H9 (cell line): Measurements from ENCODE around the gene ZG16. TPM values are rescaled to one million over a fixed set of nuclear protein-coding genes. Genes with fewer than 3 reads are reported as not detected.
A peak's percentile ranks its signal among the peaks of the same experiment; 100 is the strongest.

ENCODE experiments used
- DNase-seq: peaks from one replicate; pipeline ENCODE4 v3.0.0-alpha.2; 2017
- H2AFZ ChIP-seq: one replicate; pipeline ENCODE4 v1.6.1; 2013; ENCODE audit warnings: mild to moderate bottlenecking, low read length, control low read depth, moderate library complexity
- H2AK5ac ChIP-seq: 2 replicates; pipeline ENCODE4 v1.6.1; 2013; ENCODE audit warnings: low read length, control low read depth, mixed read lengths; ENCODE audit not compliant: insufficient read length
- H2BK120ac ChIP-seq: one replicate; pipeline ENCODE4 v1.6.1; 2013; ENCODE audit warnings: low read depth, mild to moderate bottlenecking, low read length, control low read depth, inconsistent platforms; ENCODE audit not compliant: poor library complexity, severe bottlenecking
- H2BK12ac ChIP-seq: 2 replicates; pipeline ENCODE4 v1.6.1; 2013; ENCODE audit warnings: low read length, control low read depth, mixed read lengths, low read depth; ENCODE audit not compliant: insufficient read length
- H2BK15ac ChIP-seq: 2 replicates; pipeline ENCODE4 v1.6.1; 2013; ENCODE audit warnings: low read depth, low read length, control low read depth
- H2BK20ac ChIP-seq: one replicate; pipeline ENCODE4 v1.6.1; 2013; ENCODE audit warnings: low read depth, mild to moderate bottlenecking, low read length, control low read depth, inconsistent platforms; ENCODE audit not compliant: poor library complexity, severe bottlenecking
- H2BK5ac ChIP-seq: 2 replicates; pipeline ENCODE4 v1.6.1; 2013; ENCODE audit warnings: low read length, control low read depth, mixed read lengths; ENCODE audit not compliant: insufficient read length
- H3K14ac ChIP-seq: 2 replicates; pipeline ENCODE4 v1.6.1; 2013; ENCODE audit warnings: low read length, control low read depth; ENCODE audit not compliant: insufficient read depth
- H3K18ac ChIP-seq: 2 replicates; pipeline ENCODE4 v1.6.1; 2013; ENCODE audit warnings: low read depth, mild to moderate bottlenecking, mixed read lengths, low read length, control low read depth; ENCODE audit not compliant: insufficient read length
- H3K23ac ChIP-seq: 2 replicates; pipeline ENCODE4 v1.6.1; 2013; ENCODE audit warnings: low read length, control low read depth, mixed read lengths, low read depth; ENCODE audit not compliant: insufficient read length
- H3K23me2 ChIP-seq: 2 replicates; pipeline ENCODE4 v1.6.1; 2013; ENCODE audit warnings: low read depth, mild to moderate bottlenecking, mixed read lengths, low read length, control low read depth; ENCODE audit not compliant: insufficient read length, poor library complexity, severe bottlenecking
- H3K27ac ChIP-seq: 2 replicates; pipeline ENCODE4 v1.5.1; 2013; ENCODE audit warnings: low read length, control low read depth, mixed read lengths, low read depth; ENCODE audit not compliant: insufficient read length
- H3K27me3 ChIP-seq: 2 replicates; pipeline ENCODE4 v1.6.1; 2013; ENCODE audit warnings: low read length, control low read depth, inconsistent platforms; ENCODE audit not compliant: insufficient read depth
- H3K4ac ChIP-seq: 2 replicates; pipeline ENCODE4 v1.6.1; 2013; ENCODE audit warnings: low read depth, mild to moderate bottlenecking, control low read depth, inconsistent platforms, low read length, moderate library complexity
- H3K4me1 ChIP-seq: 2 replicates; pipeline ENCODE4 v1.6.1; 2013; ENCODE audit warnings: low read length, control low read depth, inconsistent platforms; ENCODE audit not compliant: insufficient read depth
- H3K4me2 ChIP-seq: 2 replicates; pipeline ENCODE4 v1.6.1; 2013; ENCODE audit warnings: low read length, control low read depth, mixed read lengths; ENCODE audit not compliant: insufficient read length, insufficient read depth
- H3K56ac ChIP-seq: 2 replicates; pipeline ENCODE4 v1.6.1; 2013; ENCODE audit warnings: low read depth, mild to moderate bottlenecking, mixed read lengths, low read length, control low read depth; ENCODE audit not compliant: insufficient read length
- H3K79me1 ChIP-seq: 2 replicates; pipeline ENCODE4 v1.6.1; 2013; ENCODE audit warnings: low read depth, mild to moderate bottlenecking, moderate library complexity, low read length, control low read depth, inconsistent platforms; ENCODE audit not compliant: insufficient read depth, poor library complexity, severe bottlenecking
- H3K79me2 ChIP-seq: 2 replicates; pipeline ENCODE4 v1.6.1; 2013; ENCODE audit warnings: low read length, control low read depth, inconsistent platforms; ENCODE audit not compliant: insufficient read depth
- H3K9ac ChIP-seq: 2 replicates; pipeline ENCODE4 v1.6.1; 2013; ENCODE audit warnings: low read length, control low read depth, mixed read lengths; ENCODE audit not compliant: insufficient read length; ENCODE audit errors: extremely low read depth
- H3K9me3 ChIP-seq: one replicate; pipeline ENCODE4 v1.6.1; 2013; ENCODE audit warnings: low read depth, low read length, inconsistent platforms; ENCODE audit not compliant: control insufficient read depth
- H3T11ph ChIP-seq: one replicate; pipeline ENCODE4 v1.6.1; 2013; ENCODE audit warnings: mild to moderate bottlenecking, low read length, control low read depth, inconsistent platforms
- H4K20me1 ChIP-seq: one replicate; pipeline ENCODE4 v1.6.1; 2013; ENCODE audit not compliant: control insufficient read depth, insufficient read length, insufficient read depth
- H4K5ac ChIP-seq: 2 replicates; pipeline ENCODE4 v1.6.1; 2013; ENCODE audit warnings: low read depth, mild to moderate bottlenecking, mixed read lengths, low read length, control low read depth; ENCODE audit not compliant: insufficient read length
- H4K8ac ChIP-seq: replicated peaks from 2 replicates; pipeline ENCODE4 v1.6.1; 2013; ENCODE audit warnings: low read length, control low read depth, mixed read lengths, low read depth; ENCODE audit not compliant: insufficient read length
- H4K91ac ChIP-seq: 2 replicates; pipeline ENCODE4 v1.6.1; 2013; ENCODE audit warnings: low read depth, mild to moderate bottlenecking, moderate library complexity, mixed read lengths, low read length, control low read depth; ENCODE audit not compliant: insufficient read length
- H3K27ac Mint-ChIP-seq, 3 experiments: 2 replicates in 2 of 3; 3 replicates in 1 of 3; pipeline ENCODE4 v1.8.0; 2020 to 2021; ENCODE audit warnings: mixed read lengths in 3 of 3, mild to moderate bottlenecking in 1 of 3, moderate library complexity in 1 of 3
- H3K27me3 Mint-ChIP-seq: 2 replicates; pipeline ENCODE4 v1.8.0; 2021; ENCODE audit warnings: low read depth, mild to moderate bottlenecking, moderate library complexity, mixed read lengths
- H3K36me3 Mint-ChIP-seq, 3 experiments: 2 replicates in 2 of 3; 3 replicates in 1 of 3; pipeline ENCODE4 v1.8.0; 2020 to 2021; ENCODE audit warnings: low read depth in 3 of 3, mixed read lengths in 3 of 3; ENCODE audit not compliant: insufficient read depth in 1 of 3
- H3K4me1 Mint-ChIP-seq, 2 experiments: 2 replicates each; pipeline ENCODE4 v1.8.0; 2020; ENCODE audit warnings: mixed read lengths in 2 of 2
- H3K4me3 Mint-ChIP-seq, 2 experiments: 2 replicates in 1 of 2; 3 replicates in 1 of 2; pipeline ENCODE4 v1.8.0; 2020 to 2021; ENCODE audit warnings: mild to moderate bottlenecking in 2 of 2, mixed read lengths in 2 of 2, moderate library complexity in 1 of 2
- H3K9me3 Mint-ChIP-seq, 2 experiments: 2 replicates in 1 of 2; 3 replicates in 1 of 2; pipeline ENCODE4 v1.8.0; 2020; ENCODE audit warnings: mild to moderate bottlenecking in 2 of 2, mixed read lengths in 2 of 2, moderate library complexity in 1 of 2
- WGBS: extraction: QIAGEN DNeasy Blood & Tissue Kit; methylation state at CpG from one replicate; pipeline ENCODE4 v1.1.7; 2013; ENCODE audit warnings: missing lambda C conversion rate, low lambda C conversion rate, mixed read lengths; ENCODE audit not compliant: insufficient read length; ENCODE audit errors: extremely low coverage; 5-methylcytosine and 5-hydroxymethylcytosine counted together
- total RNA-seq: library from RNA; stranded (reverse); gene quantifications from 2 replicates; pipeline ENCODE4 v1.2.1, GENCODE V29; 2021
- TF ChIP-seq, protein P1 (sequence below): fragments of 200-600 bp; sonication (generic); conservative IDR thresholded peaks from 3 replicates; pipeline ENCODE4 v1.8.0; 2021; ENCODE audit warnings: antibody characterized with exemption, mild to moderate bottlenecking

The ZG16 gene
- total RNA-seq, 1 experiment from 2014 or later, result not detected

DNA sequence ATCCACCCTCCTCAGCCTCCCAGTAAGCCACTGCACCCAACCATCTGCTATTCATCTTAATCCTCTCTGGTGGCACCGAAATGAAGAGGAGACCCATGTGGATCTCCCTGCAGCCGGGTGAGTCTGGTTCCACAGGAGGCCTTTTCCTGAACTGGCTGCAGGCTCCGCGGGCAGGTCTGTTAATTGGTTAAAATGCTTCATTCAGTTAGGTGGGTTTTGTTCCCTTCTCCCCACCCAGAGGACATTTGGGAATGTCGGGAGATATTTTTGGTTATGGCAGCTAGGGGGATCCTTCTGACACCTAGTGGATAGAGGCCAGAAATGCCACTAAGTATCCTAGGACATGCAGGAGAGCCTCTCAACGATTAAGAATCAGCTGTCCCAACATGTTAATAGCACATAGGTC, 48.9 kb upstream of the ZG16 start:
- no peak overlapping the region for H3T11ph ChIP-seq
- H3K27me3 ChIP-seq, result no peaks in the 10 kb centered on the region
- peaks cover 8% of the 10 kb centered on the region for H3K79me1 ChIP-seq
- WGBS, result no CpG with 5 or more reads among the region's 6 CpGs
- no peak overlapping the region for H3K4ac ChIP-seq
- H2BK5ac ChIP-seq, result no peak overlapping the region
- Mint-ChIP-seq H3K27ac (peak overlapping the region; percentile 74 to 88 (median 82); a peak in 3 of 7 replicates), H3K9me3 (no peaks in the 10 kb centered on the region), H3K4me3 (no peak overlapping the region; a peak in 1 of 5 replicates), H3K36me3 (peaks cover 57 to 80% (median 77%) of the 10 kb centered on the region in 3 experiments), H3K27me3 (no peaks in the 10 kb centered on the region), H3K4me1 (peaks cover 11 to 18% of the 10 kb centered on the region in 2 experiments)
- no peak overlapping the region for H2AK5ac ChIP-seq
- H2BK15ac ChIP-seq, result no peak overlapping the region
- TF ChIP-seq, protein P1, sequence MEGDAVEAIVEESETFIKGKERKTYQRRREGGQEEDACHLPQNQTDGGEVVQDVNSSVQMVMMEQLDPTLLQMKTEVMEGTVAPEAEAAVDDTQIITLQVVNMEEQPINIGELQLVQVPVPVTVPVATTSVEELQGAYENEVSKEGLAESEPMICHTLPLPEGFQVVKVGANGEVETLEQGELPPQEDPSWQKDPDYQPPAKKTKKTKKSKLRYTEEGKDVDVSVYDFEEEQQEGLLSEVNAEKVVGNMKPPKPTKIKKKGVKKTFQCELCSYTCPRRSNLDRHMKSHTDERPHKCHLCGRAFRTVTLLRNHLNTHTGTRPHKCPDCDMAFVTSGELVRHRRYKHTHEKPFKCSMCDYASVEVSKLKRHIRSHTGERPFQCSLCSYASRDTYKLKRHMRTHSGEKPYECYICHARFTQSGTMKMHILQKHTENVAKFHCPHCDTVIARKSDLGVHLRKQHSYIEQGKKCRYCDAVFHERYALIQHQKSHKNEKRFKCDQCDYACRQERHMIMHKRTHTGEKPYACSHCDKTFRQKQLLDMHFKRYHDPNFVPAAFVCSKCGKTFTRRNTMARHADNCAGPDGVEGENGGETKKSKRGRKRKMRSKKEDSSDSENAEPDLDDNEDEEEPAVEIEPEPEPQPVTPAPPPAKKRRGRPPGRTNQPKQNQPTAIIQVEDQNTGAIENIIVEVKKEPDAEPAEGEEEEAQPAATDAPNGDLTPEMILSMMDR, result peak; percentile 72
- H2BK12ac ChIP-seq, result no peak overlapping the region
- H3K18ac ChIP-seq, result no peak overlapping the region
- H3K56ac ChIP-seq, result no peak overlapping the region
- H3K9me3 ChIP-seq, result no peaks in the 10 kb centered on the region
- H2BK120ac ChIP-seq, result no peak overlapping the region
- H3K14ac ChIP-seq, result no peak overlapping the region
- no peak overlapping the region for H4K8ac ChIP-seq
- no peak overlapping the region for H3K23ac ChIP-seq
- no peak overlapping the region for H2BK20ac ChIP-seq
- H4K91ac ChIP-seq, result no peak overlapping the region
- H3K23me2 ChIP-seq, result no peaks in the 10 kb centered on the region
- no peak overlapping the region for H3K4me2 ChIP-seq
- no peak overlapping the region for H3K9ac ChIP-seq
- DNase-seq, result no peak
- no peak overlapping the region for H4K5ac ChIP-seq
- H3K27ac ChIP-seq, result no peak overlapping the region
- peaks cover 2% of the 10 kb centered on the region; the same call in 1 of the 2 replicates for H3K79me2 ChIP-seq
- H2AFZ ChIP-seq, result no peak overlapping the region
- no peaks in the 10 kb centered on the region for H3K4me1 ChIP-seq
- peaks cover 3% of the 10 kb centered on the region for H4K20me1 ChIP-seq
